ENCODE measurements around the gene MAMLD1. TPM values are rescaled to one million over a fixed set of nuclear protein-coding genes. Genes with fewer than 3 reads are reported as not detected.

Gene MAMLD1
- total and polyA plus RNA-seq, 2 experiments from 2014 or later: 4.1 to 9.0 TPM

- Histone ChIP-seq H3K4me2 (ENCODE audit: unreplicated experiment) (no peak overlapping the region), H4K20me1 (ENCODE audit: insufficient read depth) (no peaks in the 10 kb centered on the region), H3K27me3 (replicated peaks; ENCODE audit: insufficient read depth) (no peaks in the 10 kb centered on the region), H3K9me2 (ENCODE audit: insufficient read depth) (no peaks in the 10 kb centered on the region), H2AFZ (no peak overlapping the region), H3K4me3 (no peak overlapping the region), H3K4me1 (ENCODE audit: insufficient read depth) (peaks cover 23% of the 10 kb centered on the region), H3K27ac (no peak overlapping the region), H3K36me3 (ENCODE audit: low read depth) (no peaks in the 10 kb centered on the region), H3K9me3 (ENCODE audit: low read depth) (no peaks in the 10 kb centered on the region), H3K79me2 (ENCODE audit: insufficient read depth) (peaks cover 86% of the 10 kb centered on the region), H3K9ac (no peak overlapping the region), H3F3A (ENCODE audit: insufficient read depth) (peaks cover 9% of the 10 kb centered on the region; the same call in 1 of the 2 replicates)
- TF ChIP-seq EZH2 (IDR thresholded peaks at IDR 0.05; ENCODE audit: insufficient read depth, poor library complexity, severe bottlenecking): no peak
- no peak for TF ChIP-seq EZH2phosphoT487 (IDR thresholded peaks at IDR 0.05; ENCODE audit: insufficient read depth, low read depth)
- DNase-seq: peak; percentile 23
- in situ Hi-C loops (cut with MboI): no loop called here
Observed at GRCh38 chrX:150436195-150436594, 73.1 kb downstream of the MAMLD1 start.

- peaks cover 8% of the 10 kb centered on the region; the same call in 1 of the 2 replicates for H3F3A ChIP-seq (ENCODE audit: insufficient read depth)
- H3K9ac ChIP-seq: no peak overlapping the region
- peaks cover 87% of the 10 kb centered on the region for H3K79me2 ChIP-seq (ENCODE audit: insufficient read depth)
- H3K27me3 ChIP-seq (replicated peaks; ENCODE audit: insufficient read depth): no peaks in the 10 kb centered on the region
- H3K4me2 ChIP-seq (ENCODE audit: unreplicated experiment): no peak overlapping the region
- H3K9me2 ChIP-seq (ENCODE audit: insufficient read depth): no peaks in the 10 kb centered on the region
- TF ChIP-seq EZH2 (IDR thresholded peaks at IDR 0.05; ENCODE audit: insufficient read depth, poor library complexity, severe bottlenecking): no peak
- no peaks in the 10 kb centered on the region for H3K36me3 ChIP-seq (ENCODE audit: low read depth)
- H3K4me3 ChIP-seq: no peak overlapping the region
- peak; percentile 53 for DNase-seq
- peak overlapping the region; percentile 69 for H3K27ac ChIP-seq
- in situ Hi-C loops (cut with MboI): no loop called here
- WGBS, 2 experiments (ENCODE audit: low coverage in 1 of 2, low lambda C conversion rate in 2 of 2, missing lambda C conversion rate in 2 of 2): 65 to 72% methylated on average over 2 of the region's 2 CpGs
- peaks cover 23% of the 10 kb centered on the region for H3K4me1 ChIP-seq (ENCODE audit: insufficient read depth)
- no peaks in the 10 kb centered on the region for H4K20me1 ChIP-seq (ENCODE audit: insufficient read depth)
- H3K9me3 ChIP-seq (ENCODE audit: low read depth): no peaks in the 10 kb centered on the region
- no peak overlapping the region for H2AFZ ChIP-seq
Observed at GRCh38 chrX:150438165-150438564, 75.0 kb downstream of the MAMLD1 start.

GRCh38 chrX:150446151-150446550, 83.0 kb downstream of the MAMLD1 start:
- in situ Hi-C loops (cut with MboI): no loop called here
- Histone ChIP-seq H3K9me3 (ENCODE audit: low read depth) (no peaks in the 10 kb centered on the region), H3K4me3 (no peak overlapping the region), H3K36me3 (ENCODE audit: low read depth) (no peaks in the 10 kb centered on the region), H2AFZ (no peak overlapping the region), H3K9me2 (ENCODE audit: insufficient read depth) (no peaks in the 10 kb centered on the region), H4K20me1 (ENCODE audit: insufficient read depth) (no peaks in the 10 kb centered on the region; the same call in 1 of the 2 replicates), H3K4me1 (ENCODE audit: insufficient read depth) (no peaks in the 10 kb centered on the region), H3K9ac (no peak overlapping the region), H3K27ac (no peak overlapping the region), H3K27me3 (replicated peaks; ENCODE audit: insufficient read depth) (no peaks in the 10 kb centered on the region), H3K4me2 (ENCODE audit: unreplicated experiment) (no peak overlapping the region), H3F3A (ENCODE audit: insufficient read depth) (no peaks in the 10 kb centered on the region), H3K79me2 (ENCODE audit: insufficient read depth) (peaks cover 33% of the 10 kb centered on the region)
- no peak for DNase-seq
- TF ChIP-seq EZH2 (IDR thresholded peaks at IDR 0.05; ENCODE audit: insufficient read depth, poor library complexity, severe bottlenecking) (no peak), EZH2phosphoT487 (IDR thresholded peaks at IDR 0.05; ENCODE audit: insufficient read depth, low read depth) (no peak)
- WGBS, 2 experiments (ENCODE audit: low coverage in 1 of 2, low lambda C conversion rate in 2 of 2, missing lambda C conversion rate in 2 of 2): 96 to 100% methylated on average over 2 of the region's 2 CpGs

- TF ChIP-seq EZH2 (IDR thresholded peaks at IDR 0.05; ENCODE audit: insufficient read depth, poor library complexity, severe bottlenecking) (no peak), EZH2phosphoT487 (IDR thresholded peaks at IDR 0.05; ENCODE audit: insufficient read depth, low read depth) (no peak)
- Histone ChIP-seq H3K36me3 (ENCODE audit: low read depth) (no peaks in the 10 kb centered on the region), H3K4me3 (no peak overlapping the region), H3K79me2 (ENCODE audit: insufficient read depth) (peaks cover 26% of the 10 kb centered on the region), H4K20me1 (ENCODE audit: insufficient read depth) (no peaks in the 10 kb centered on the region; the same call in 1 of the 2 replicates), H3K4me2 (ENCODE audit: unreplicated experiment) (no peak overlapping the region), H3F3A (ENCODE audit: insufficient read depth) (no peaks in the 10 kb centered on the region), H3K27me3 (replicated peaks; ENCODE audit: insufficient read depth) (no peaks in the 10 kb centered on the region), H3K9me3 (ENCODE audit: low read depth) (no peaks in the 10 kb centered on the region), H3K9ac (no peak overlapping the region), H3K9me2 (ENCODE audit: insufficient read depth) (no peaks in the 10 kb centered on the region), H3K27ac (no peak overlapping the region), H2AFZ (no peak overlapping the region), H3K4me1 (ENCODE audit: insufficient read depth) (no peaks in the 10 kb centered on the region)
- in situ Hi-C loops (cut with MboI): no loop called here
- DNase-seq: no peak
- 80 to 85% methylated on average over 1 of the region's 1 CpG for WGBS, 2 experiments (ENCODE audit: low coverage in 1 of 2, low lambda C conversion rate in 2 of 2, missing lambda C conversion rate in 2 of 2)
Observed at GRCh38 chrX:150446995-150447394, 83.9 kb downstream of the MAMLD1 start.

- Histone ChIP-seq H3K4me1 (ENCODE audit: insufficient read depth) (no peaks in the 10 kb centered on the region), H3K27ac (no peak overlapping the region), H4K20me1 (ENCODE audit: insufficient read depth) (no peaks in the 10 kb centered on the region; the same call in 1 of the 2 replicates), H3F3A (ENCODE audit: insufficient read depth) (no peaks in the 10 kb centered on the region), H3K27me3 (replicated peaks; ENCODE audit: insufficient read depth) (no peaks in the 10 kb centered on the region), H3K36me3 (ENCODE audit: low read depth) (no peaks in the 10 kb centered on the region), H3K9ac (no peak overlapping the region), H3K4me3 (no peak overlapping the region), H3K4me2 (ENCODE audit: unreplicated experiment) (no peak overlapping the region), H3K9me2 (ENCODE audit: insufficient read depth) (no peaks in the 10 kb centered on the region), H3K9me3 (ENCODE audit: low read depth) (no peaks in the 10 kb centered on the region), H2AFZ (no peak overlapping the region), H3K79me2 (ENCODE audit: insufficient read depth) (peaks cover 6% of the 10 kb centered on the region)
- TF ChIP-seq EZH2 (IDR thresholded peaks at IDR 0.05; ENCODE audit: insufficient read depth, poor library complexity, severe bottlenecking): no peak
- no peak for TF ChIP-seq EZH2phosphoT487 (IDR thresholded peaks at IDR 0.05; ENCODE audit: insufficient read depth, low read depth)
- DNase-seq: no peak
- in situ Hi-C loops (cut with MboI): no loop called here
- WGBS, 2 experiments (ENCODE audit: low coverage in 1 of 2, low lambda C conversion rate in 2 of 2, missing lambda C conversion rate in 2 of 2): 98 to 100% methylated on average over 4 to 5 of the region's 5 CpGs
Observed at GRCh38 chrX:150449313-150449712, 86.2 kb downstream of the MAMLD1 start.
